Measurements from ENCODE around the gene GRID2. TPM values are rescaled to one million over a fixed set of nuclear protein-coding genes. Genes with fewer than 3 reads are reported as not detected.

Gene GRID2
- total RNA-seq, 4 donors from 2014 or later = not detected

- TF ChIP-seq, protein P1, sequence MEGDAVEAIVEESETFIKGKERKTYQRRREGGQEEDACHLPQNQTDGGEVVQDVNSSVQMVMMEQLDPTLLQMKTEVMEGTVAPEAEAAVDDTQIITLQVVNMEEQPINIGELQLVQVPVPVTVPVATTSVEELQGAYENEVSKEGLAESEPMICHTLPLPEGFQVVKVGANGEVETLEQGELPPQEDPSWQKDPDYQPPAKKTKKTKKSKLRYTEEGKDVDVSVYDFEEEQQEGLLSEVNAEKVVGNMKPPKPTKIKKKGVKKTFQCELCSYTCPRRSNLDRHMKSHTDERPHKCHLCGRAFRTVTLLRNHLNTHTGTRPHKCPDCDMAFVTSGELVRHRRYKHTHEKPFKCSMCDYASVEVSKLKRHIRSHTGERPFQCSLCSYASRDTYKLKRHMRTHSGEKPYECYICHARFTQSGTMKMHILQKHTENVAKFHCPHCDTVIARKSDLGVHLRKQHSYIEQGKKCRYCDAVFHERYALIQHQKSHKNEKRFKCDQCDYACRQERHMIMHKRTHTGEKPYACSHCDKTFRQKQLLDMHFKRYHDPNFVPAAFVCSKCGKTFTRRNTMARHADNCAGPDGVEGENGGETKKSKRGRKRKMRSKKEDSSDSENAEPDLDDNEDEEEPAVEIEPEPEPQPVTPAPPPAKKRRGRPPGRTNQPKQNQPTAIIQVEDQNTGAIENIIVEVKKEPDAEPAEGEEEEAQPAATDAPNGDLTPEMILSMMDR (IDR thresholded peaks at IDR 0.05; ENCODE audit: low read depth) = no peak
These were observed 1211.4 kb downstream of the GRID2 start for GRCh38 chr4:93515208-93515607.

DNA sequence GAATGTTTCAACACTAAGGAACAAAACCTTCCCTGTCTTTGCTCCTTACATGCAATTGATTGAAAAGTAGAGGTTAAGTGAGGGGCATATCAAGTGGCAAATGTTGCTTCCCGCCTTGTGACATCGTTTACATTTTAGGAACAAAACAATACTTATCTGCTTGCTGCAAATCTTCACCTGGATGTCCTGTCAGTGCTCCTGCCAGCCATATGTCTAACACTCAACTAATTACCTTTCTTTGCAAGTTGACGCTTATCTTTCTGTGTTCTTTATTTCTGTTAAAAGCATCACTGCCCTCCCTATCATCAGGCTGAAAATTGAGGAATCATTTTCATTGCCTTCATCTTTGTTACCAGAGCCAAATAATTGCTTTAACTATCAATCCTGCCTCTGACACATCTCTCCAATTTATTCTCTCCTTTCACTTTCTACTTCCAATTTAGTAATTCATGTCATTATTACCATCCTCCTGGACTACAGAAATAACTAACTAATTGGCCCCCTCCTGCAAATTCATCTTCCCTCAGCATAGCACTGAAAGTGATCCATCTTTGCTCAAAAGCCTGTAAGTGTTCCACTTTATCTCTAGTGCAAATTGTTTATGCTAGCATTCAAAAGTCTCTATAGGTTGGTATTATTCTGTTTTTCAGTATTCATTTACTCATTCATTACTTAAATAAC, 1226.1 kb downstream of the GRID2 start:
- TF ChIP-seq, protein P1 (IDR thresholded peaks at IDR 0.05; ENCODE audit: low read depth) = no peak

DNA sequence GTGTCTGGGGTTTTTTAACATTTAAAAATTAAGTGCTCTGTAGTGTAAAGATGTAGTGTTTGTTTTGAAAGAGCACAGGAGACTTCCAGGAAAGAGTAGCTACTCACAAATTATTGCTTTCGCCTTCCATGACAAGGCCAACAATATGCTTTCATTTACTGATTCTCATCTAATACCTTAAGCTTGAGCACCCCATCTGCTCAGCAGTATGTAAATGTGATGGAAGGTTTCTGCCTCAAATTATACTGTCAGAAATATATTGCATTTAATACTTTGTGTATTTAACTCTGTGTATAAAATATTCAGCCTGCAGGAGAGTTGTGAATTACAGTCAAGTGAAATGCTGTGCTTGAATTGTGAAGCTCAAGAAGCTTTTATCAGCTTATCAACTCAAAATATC, 1228.5 kb downstream of the GRID2 start:
- TF ChIP-seq, protein P1 (IDR thresholded peaks at IDR 0.05; ENCODE audit: low read depth) = no peak

DNA sequence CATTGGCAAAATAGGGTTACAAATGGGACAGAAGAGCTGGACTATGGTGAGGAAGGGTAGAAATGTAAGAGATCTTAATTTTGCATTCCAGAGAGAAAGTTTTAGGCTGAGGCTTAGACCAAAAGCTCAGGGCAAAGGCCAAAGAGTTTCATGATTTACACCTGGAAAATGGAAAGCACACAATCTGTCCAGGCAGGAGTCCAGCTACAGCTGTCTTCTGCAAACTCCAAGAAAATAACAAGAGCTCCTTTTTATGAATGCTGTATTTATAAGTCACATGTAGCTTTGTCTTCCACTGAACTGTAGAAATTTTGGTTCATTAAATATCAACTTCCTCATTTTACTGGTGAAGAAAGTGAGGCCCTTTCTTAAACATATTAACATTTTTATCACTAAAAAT, 1236.8 kb downstream of the GRID2 start:
- TF ChIP-seq, protein P1 (IDR thresholded peaks at IDR 0.05; ENCODE audit: low read depth) = no peak

DNA sequence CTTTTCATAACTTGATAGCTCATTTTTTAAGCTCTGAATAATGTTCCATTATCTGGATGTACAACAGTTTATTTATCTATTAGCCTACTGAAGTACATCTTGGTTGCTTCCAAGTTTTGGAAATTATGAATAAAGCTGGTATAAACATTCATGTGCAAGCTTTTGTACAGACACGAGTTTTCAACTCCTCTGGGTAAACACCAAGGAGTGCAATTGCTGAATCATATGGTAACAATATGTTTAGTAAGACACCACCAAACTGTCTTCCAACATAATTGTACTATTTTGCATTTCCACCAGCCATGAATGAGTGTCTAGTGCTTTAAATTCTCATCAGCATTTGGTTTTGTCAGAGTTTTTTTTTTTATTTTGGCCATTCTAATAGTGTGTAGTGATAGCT, 1258.1 kb downstream of the GRID2 start:
- TF ChIP-seq, protein P1 (IDR thresholded peaks at IDR 0.05; ENCODE audit: low read depth) = no peak

DNA sequence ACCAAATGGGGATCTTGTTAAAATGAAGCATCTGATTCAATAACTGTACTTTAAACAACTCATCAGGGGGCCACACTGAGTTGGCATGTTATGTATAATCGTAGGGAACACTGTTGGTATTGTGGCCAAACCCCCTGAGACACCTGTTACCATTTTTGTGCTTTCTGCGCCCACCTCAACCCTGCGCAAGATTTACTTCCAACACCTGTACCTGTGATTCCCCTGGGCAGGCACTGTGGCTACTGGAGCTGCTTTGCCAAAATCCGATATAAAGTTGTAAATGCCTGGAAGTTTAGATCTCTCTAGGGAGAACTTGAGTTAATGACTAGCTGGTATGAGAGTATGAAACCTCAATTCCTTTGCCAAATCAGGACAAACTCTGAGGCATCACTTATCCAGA, 1265.0 kb downstream of the GRID2 start:
- TF ChIP-seq, protein P1 (IDR thresholded peaks at IDR 0.05; ENCODE audit: low read depth) = no peak

DNA sequence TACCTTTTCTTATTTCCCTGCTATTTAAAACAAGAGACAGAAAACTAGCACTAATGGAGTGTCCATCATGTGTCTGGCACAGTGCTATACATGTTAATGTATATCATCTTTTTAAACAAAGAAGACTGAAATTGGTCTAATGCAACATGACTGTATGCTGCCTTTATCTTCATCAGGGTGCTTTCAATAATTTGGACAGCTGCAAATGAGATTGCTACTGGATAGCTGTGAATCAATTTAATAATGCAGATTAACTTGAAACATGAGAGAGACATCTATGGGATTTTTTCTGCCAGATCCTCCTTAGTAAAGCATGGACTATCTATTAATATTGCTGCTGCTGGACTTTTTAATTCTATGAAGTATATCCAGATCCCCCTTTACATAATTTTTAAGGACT, 1269.5 kb downstream of the GRID2 start:
- TF ChIP-seq, protein P1 (IDR thresholded peaks at IDR 0.05; ENCODE audit: low read depth) = no peak
